Heart left ventricle (tissue), 13 donors: ENCODE results near the gene ABCC4.

Experiments
- CTCF ChIP-seq, 12 donors: fragments of 200-600 bp; sonication (generic) in 4 of 12; IDR thresholded peaks; one replicate each; pipeline versions ENCODE4 v1.5.0 to v1.8.0; 2018 to 2022; ENCODE audit warnings: antibody characterized with exemption in 12 of 12, mild to moderate bottlenecking in 5 of 12
- POLR2A ChIP-seq, 2 donors: fragments of 450-650 bp; IDR thresholded peaks; one replicate each; pipeline ENCODE4 v1.6.1; 2017; ENCODE audit warnings: antibody characterized with exemption in 2 of 2, mild to moderate bottlenecking in 2 of 2, moderate library complexity in 2 of 2
- donor health status: ischemic (EF 13 %, LVEDD 7.1; RV severe dilation, severe dysfunction).
- donor health status: DM: no; HTN: yes; CAD: no.
- donor health status: DM: no; HTN: no; CAD: no.
- donor health status: ischemic (EF 25% LVEDD 6.9; RV normal size, moderate dysfunction).
- donor health status: ischemic (EF 25% LVEDD 5.7; RV mildly dilated, moderate dysfunction).
- donor health status: ischemic (EF 35%, LVEDD 5.7; RV mildly dilated, moderate dysfunction).
- donor health status: nonischemic (EF 11% LVEDD 7.7; RV severe dilation, severe dysfunction).
- donor health status: DM: yes; HTN: yes; CAD: no.
- donor health status: PGD.
- donor health status: ischemic (EF 29% LVEDD 5.4; RV normal size, mild dysfunction).
- donor health status: nonischemic (EF 23%, LVEDD 6.1; RV moderate dilation, normal function).

GRCh38 chr13:95220611-95221010 is 80.6 kb downstream of the ABCC4 start:
- no peak for TF ChIP-seq CTCF (IDR thresholded peaks at IDR 0.05)
- TF ChIP-seq POLR2A (IDR thresholded peaks at IDR 0.05): no peak
